ENCODE data around the gene TMEM115. TPM values are rescaled to one million over a fixed set of nuclear protein-coding genes. Genes with fewer than 3 reads are reported as not detected.

Gene TMEM115
- total RNA-seq, 4 donors from 2014 or later: 24.2 to 41.6 (median 30.6) TPM

- H3K27ac ChIP-seq: peak overlapping the region; percentile 96 to 100 (median 98)
- peak overlapping the region; percentile 64 to 93 (median 78) for H3K4me3 ChIP-seq
- peaks cover 66 to 93% (median 67%) of the 10 kb centered on the region in 3 donors for H3K4me1 ChIP-seq
- H3K9me3 ChIP-seq: no peaks in the 10 kb centered on the region
- peaks cover 4 to 20% (median 8%) of the 10 kb centered on the region in 3 donors for H3K36me3 ChIP-seq
- TF ChIP-seq, protein P1, sequence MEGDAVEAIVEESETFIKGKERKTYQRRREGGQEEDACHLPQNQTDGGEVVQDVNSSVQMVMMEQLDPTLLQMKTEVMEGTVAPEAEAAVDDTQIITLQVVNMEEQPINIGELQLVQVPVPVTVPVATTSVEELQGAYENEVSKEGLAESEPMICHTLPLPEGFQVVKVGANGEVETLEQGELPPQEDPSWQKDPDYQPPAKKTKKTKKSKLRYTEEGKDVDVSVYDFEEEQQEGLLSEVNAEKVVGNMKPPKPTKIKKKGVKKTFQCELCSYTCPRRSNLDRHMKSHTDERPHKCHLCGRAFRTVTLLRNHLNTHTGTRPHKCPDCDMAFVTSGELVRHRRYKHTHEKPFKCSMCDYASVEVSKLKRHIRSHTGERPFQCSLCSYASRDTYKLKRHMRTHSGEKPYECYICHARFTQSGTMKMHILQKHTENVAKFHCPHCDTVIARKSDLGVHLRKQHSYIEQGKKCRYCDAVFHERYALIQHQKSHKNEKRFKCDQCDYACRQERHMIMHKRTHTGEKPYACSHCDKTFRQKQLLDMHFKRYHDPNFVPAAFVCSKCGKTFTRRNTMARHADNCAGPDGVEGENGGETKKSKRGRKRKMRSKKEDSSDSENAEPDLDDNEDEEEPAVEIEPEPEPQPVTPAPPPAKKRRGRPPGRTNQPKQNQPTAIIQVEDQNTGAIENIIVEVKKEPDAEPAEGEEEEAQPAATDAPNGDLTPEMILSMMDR (IDR thresholded peaks at IDR 0.05): peak in 1 of 6 experiments; percentile 5
- TF ChIP-seq POLR2A (IDR thresholded peaks at IDR 0.05): no peak
- no peak for DNase-seq
- intact Hi-C loops (cut with DNase I): no loop called here
- H3K27me3 ChIP-seq: no peaks in the 10 kb centered on the region
- WGBS, 2 donors: 0 to 1% methylated on average over 5 to 26 of the region's 31 CpGs
Measured at GRCh38 chr3:50336452-50337174, 22.7 kb downstream of the TMEM115 start.

DNA sequence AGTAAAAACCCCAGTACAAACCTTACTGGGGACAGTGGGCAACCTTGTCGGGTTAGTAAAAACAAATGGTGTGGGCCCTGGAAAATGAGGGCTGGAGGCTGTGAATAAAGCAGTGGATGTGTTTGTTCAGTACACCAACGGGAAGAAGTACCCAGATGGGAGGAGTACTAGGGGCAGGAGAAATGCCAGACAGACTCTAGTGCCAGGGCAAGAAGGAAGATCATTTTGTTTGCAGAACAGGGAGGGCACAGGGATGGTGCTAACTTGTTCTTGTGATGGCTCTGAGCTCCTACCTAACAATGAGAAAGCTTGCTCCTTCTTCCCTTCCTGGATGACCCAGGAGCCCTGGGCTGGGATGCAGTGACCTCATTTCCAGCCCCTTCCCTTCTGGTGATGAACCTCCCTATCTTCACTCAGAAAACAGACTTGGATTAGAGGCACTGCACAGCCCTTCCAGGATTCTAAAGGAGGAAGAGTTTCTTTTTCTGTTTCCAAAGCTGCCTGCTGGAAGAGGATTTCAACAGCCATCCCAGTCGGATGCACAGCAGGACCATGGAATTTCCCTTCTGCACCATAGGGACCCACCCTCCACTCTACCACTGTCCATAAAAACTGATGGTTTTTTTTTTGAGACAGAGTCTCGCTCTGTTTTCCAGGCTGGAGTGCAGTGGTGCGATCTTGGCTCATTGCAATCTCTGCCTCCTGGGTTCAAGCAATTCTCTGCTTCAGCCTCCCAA is 24.8 kb downstream of the TMEM115 start:
- Histone ChIP-seq H3K36me3 (peaks cover 22 to 42% (median 26%) of the 10 kb centered on the region in 3 donors), H3K4me1 (peaks cover 48 to 72% (median 52%) of the 10 kb centered on the region in 3 donors), H3K27ac (peak overlapping the region; percentile 96 to 100 (median 98)), H3K9me3 (no peaks in the 10 kb centered on the region), H3K4me3 (peak overlapping the region in 1 of 4 donors; percentile 12), H3K27me3 (no peaks in the 10 kb centered on the region)
- DNase-seq: no peak
- TF ChIP-seq POLR2A (IDR thresholded peaks at IDR 0.05): no peak
- intact Hi-C loops (cut with DNase I): no loop called here
- 37 to 53% methylated on average over 5 of the region's 5 CpGs for WGBS, 2 donors

DNA sequence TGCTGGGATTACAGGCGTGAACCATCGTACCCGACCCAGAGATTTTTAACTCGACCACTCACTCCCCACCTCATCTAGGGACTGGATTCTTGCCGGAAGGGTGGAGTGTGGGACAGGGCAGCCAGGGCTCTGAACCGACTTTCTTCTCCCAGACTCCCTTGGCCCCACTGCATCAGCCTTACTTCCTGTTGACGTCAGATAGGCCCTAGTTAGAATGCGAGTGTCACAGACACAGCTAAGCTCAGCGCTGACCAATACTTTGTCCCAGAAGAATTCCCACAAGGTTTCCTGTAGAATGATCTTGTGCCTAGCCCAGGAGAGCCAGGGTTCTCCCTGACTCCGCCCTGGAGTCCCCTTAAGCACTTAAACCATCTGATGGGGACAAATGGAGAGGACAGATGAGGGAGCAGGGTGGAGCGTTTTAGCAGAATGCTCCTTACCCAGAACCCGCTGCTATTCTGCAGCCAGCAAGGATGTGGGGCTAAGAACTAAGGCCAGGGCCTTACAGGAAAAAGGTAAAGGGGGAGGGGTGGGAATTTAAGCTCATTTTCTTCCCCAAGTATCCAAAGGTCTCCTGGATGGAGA is 25.5 kb downstream of the TMEM115 start:
- Histone ChIP-seq H3K36me3 (peaks cover 24 to 47% (median 26%) of the 10 kb centered on the region in 3 donors), H3K9me3 (no peaks in the 10 kb centered on the region), H3K4me3 (peak overlapping the region in 1 of 4 donors; percentile 12), H3K4me1 (peaks cover 48 to 70% (median 51%) of the 10 kb centered on the region in 3 donors), H3K27ac (peak overlapping the region; percentile 96 to 100 (median 98)), H3K27me3 (no peaks in the 10 kb centered on the region)
- intact Hi-C loops (cut with DNase I): no loop called here
- TF ChIP-seq, protein P1 (IDR thresholded peaks at IDR 0.05): no peak
- 42 to 73% methylated on average over 9 to 10 of the region's 12 CpGs for WGBS, 2 donors
- no peak for DNase-seq

DNA sequence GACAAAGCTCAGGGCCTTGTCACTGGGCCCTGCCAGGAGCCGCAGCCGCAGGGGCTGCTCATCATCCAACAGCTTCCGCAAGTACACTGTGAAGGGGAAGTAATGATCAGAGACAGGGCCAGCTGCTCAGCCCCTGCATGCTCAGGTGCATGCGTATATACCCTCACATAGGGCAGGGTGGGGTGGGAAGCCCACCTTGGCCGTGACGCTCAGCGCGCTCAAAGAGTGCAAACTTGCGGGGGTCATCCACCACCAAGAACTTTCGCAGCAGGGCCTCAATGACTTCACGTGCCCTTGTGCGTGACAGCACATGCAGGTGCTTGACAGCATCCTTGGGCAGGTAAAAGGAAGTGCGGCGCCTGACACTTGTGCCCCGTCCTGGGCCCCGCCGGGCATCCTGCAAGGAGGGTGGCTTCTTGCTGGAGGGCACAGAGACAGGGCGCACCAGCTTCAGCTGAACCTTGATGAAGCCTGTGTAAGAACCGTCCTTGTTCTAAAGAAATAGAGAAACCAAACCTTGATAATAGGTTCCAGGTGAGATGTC is 27.9 kb downstream of the TMEM115 start:
- Histone ChIP-seq H3K4me3 (no peak overlapping the region), H3K4me1 (peaks cover 49 to 72% (median 54%) of the 10 kb centered on the region in 3 donors), H3K36me3 (peaks cover 24 to 49% (median 26%) of the 10 kb centered on the region in 3 donors), H3K27ac (no peak overlapping the region), H3K27me3 (no peaks in the 10 kb centered on the region), H3K9me3 (no peaks in the 10 kb centered on the region)
- 90% methylated on average over 8 of the region's 19 CpGs; no CpG with 5 or more reads in 1 of the 2 donors for WGBS, 2 donors
- DNase-seq: no peak
- intact Hi-C loops (cut with DNase I): no loop called here
- TF ChIP-seq, protein P1 (IDR thresholded peaks at IDR 0.05): no peak
- TF ChIP-seq POLR2A (IDR thresholded peaks at IDR 0.05): no peak

GRCh38 chr3:50330330-50330729 is 29.0 kb downstream of the TMEM115 start:
- peaks cover 38 to 72% (median 43%) of the 10 kb centered on the region in 3 donors for H3K4me1 ChIP-seq
- 93% methylated on average over 3 of the region's 10 CpGs; no CpG with 5 or more reads in 1 of the 2 donors for whole genome bisulfite sequencing, 2 donors
- no peak for DNase-seq

More at GRCh38 chr3:50330330-50330729, 29.0 kb downstream of the TMEM115 start:
- Histone ChIP-seq H3K27me3 (no peaks in the 10 kb centered on the region), H3K27ac (no peak overlapping the region), H3K36me3 (peaks cover 24 to 60% (median 26%) of the 10 kb centered on the region in 3 donors), H3K4me3 (no peak overlapping the region), H3K9me3 (no peaks in the 10 kb centered on the region)
- TF ChIP-seq POLR2A (IDR thresholded peaks at IDR 0.05): no peak
- TF ChIP-seq, protein P1 (IDR thresholded peaks at IDR 0.05): no peak
- intact Hi-C loops (cut with DNase I): no loop called here
